MM.1S (cell line): ENCODE measurements around the gene DCLK2.

Experiments used
- DNase-seq: peaks from one replicate; pipeline ENCODE4 v3.0.0-alpha.2; 2015
- H2AFZ ChIP-seq: fragments of 300-600 bp; sonication (generic); 2 replicates; pipeline ENCODE4 v1.6.0; 2016; ENCODE audit warnings: antibody characterized with exemption, low read length
- H3F3A ChIP-seq: fragments of 300-600 bp; sonication (generic); 2 replicates; pipeline ENCODE4 v1.6.1; 2016; ENCODE audit warnings: mild to moderate bottlenecking, antibody characterized with exemption, low read length, moderate library complexity, mixed read lengths; ENCODE audit not compliant: insufficient read depth
- H3K27ac ChIP-seq: fragments of 300-600 bp; sonication (generic); 2 replicates; pipeline ENCODE4 v1.5.1; 2016; ENCODE audit warnings: mild to moderate bottlenecking, low read length
- H3K27me3 ChIP-seq: fragments of 300-600 bp; sonication (generic); replicated peaks from 2 replicates; pipeline ENCODE4 v1.6.0; 2016; ENCODE audit warnings: low read length; ENCODE audit not compliant: insufficient read depth
- H3K36me3 ChIP-seq: fragments of 300-600 bp; sonication (generic); replicated peaks from 2 replicates; pipeline ENCODE4 v1.6.1; 2016; ENCODE audit warnings: mild to moderate bottlenecking, low read length, mixed read lengths; ENCODE audit not compliant: insufficient read depth
- H3K4me1 ChIP-seq: fragments of 300-600 bp; sonication (generic); 2 replicates; pipeline ENCODE4 v1.6.1; 2016; ENCODE audit warnings: low read length, mixed read lengths
- H3K4me2 ChIP-seq: fragments of 300-600 bp; sonication (generic); 2 replicates; pipeline ENCODE4 v1.6.0; 2016; ENCODE audit warnings: low read depth, low read length
- H3K4me3 ChIP-seq: fragments of 300-600 bp; sonication (generic); 2 replicates; pipeline ENCODE4 v1.5.1; 2016; ENCODE audit warnings: low read length, mixed read lengths
- H3K79me2 ChIP-seq: fragments of 300-600 bp; sonication (generic); 2 replicates; pipeline ENCODE4 v1.6.1; 2016; ENCODE audit warnings: mixed run types, low read length, mixed read lengths
- H3K9ac ChIP-seq: fragments of 300-600 bp; sonication (generic); 2 replicates; pipeline ENCODE4 v1.6.1; 2016; ENCODE audit warnings: low read length, mixed read lengths
- H3K9me2 ChIP-seq: fragments of 300-600 bp; sonication (generic); replicated peaks from 2 replicates; pipeline ENCODE4 v1.6.1; 2016; ENCODE audit warnings: mild to moderate bottlenecking, low read length, mixed read lengths; ENCODE audit not compliant: insufficient read depth
- H3K9me3 ChIP-seq: fragments of 300-600 bp; sonication (generic); replicated peaks from 2 replicates; pipeline ENCODE4 v1.6.1; 2016; ENCODE audit warnings: mild to moderate bottlenecking, low read length, mixed read lengths; ENCODE audit not compliant: insufficient read depth
- H4K20me1 ChIP-seq: fragments of 300-600 bp; sonication (generic); 2 replicates; pipeline ENCODE4 v1.6.1; 2016; ENCODE audit warnings: mild to moderate bottlenecking, low read length, moderate library complexity, mixed read lengths; ENCODE audit not compliant: insufficient read depth
- CTCF ChIP-seq: fragments of 300-600 bp; sonication (generic); IDR thresholded peaks from 2 replicates; pipeline ENCODE4 v1.5.1; 2016; ENCODE audit warnings: antibody characterized with exemption, low read length, mixed read lengths
- EZH2 ChIP-seq: fragments of 300-600 bp; sonication (generic); optimal IDR thresholded peaks from 2 replicates; pipeline ENCODE3; 2017; ENCODE audit warnings: low read depth, mild to moderate bottlenecking, antibody characterized with exemption, low read length, mixed read lengths
- EZH2phosphoT487 ChIP-seq: fragments of 300-600 bp; sonication (generic); IDR thresholded peaks from 2 replicates; pipeline ENCODE4 v1.6.1; 2018; ENCODE audit warnings: antibody characterized with exemption, low read length

Gene DCLK2

GRCh38 chr4:150067859-150068258, 10.4 kb upstream of the DCLK2 start:
- no peak for DNase-seq
- Histone ChIP-seq H3K27ac (no peak overlapping the region), H3K4me1 (no peaks in the 10 kb centered on the region), H3F3A (no peaks in the 10 kb centered on the region), H3K9me2 (no peaks in the 10 kb centered on the region), H3K4me3 (no peak overlapping the region), H3K27me3 (no peaks in the 10 kb centered on the region), H4K20me1 (no peaks in the 10 kb centered on the region), H3K79me2 (no peaks in the 10 kb centered on the region), H3K36me3 (no peaks in the 10 kb centered on the region), H3K4me2 (no peak overlapping the region), H3K9me3 (no peaks in the 10 kb centered on the region), H3K9ac (no peak overlapping the region), H2AFZ (no peak overlapping the region)
- TF ChIP-seq EZH2phosphoT487 (no peak), CTCF (no peak), EZH2 (no peak)

- H3K4me3 ChIP-seq = no peak overlapping the region
- no peaks in the 10 kb centered on the region for H3K4me1 ChIP-seq
- H3K79me2 ChIP-seq = no peaks in the 10 kb centered on the region
- H3K9me2 ChIP-seq = no peaks in the 10 kb centered on the region
- TF ChIP-seq EZH2 (no peak), EZH2phosphoT487 (no peak), CTCF (no peak)
- DNase-seq = no peak
- H4K20me1 ChIP-seq = no peaks in the 10 kb centered on the region
- H3K9ac ChIP-seq = no peak overlapping the region
- no peak overlapping the region for H2AFZ ChIP-seq
- no peak overlapping the region for H3K27ac ChIP-seq
- no peaks in the 10 kb centered on the region for H3K27me3 ChIP-seq
- H3K36me3 ChIP-seq = no peaks in the 10 kb centered on the region
- no peaks in the 10 kb centered on the region for H3K9me3 ChIP-seq
- no peak overlapping the region for H3K4me2 ChIP-seq
- no peaks in the 10 kb centered on the region for H3F3A ChIP-seq
Observed at GRCh38 chr4:150068300-150068960, 9.8 kb upstream of the DCLK2 start.

- no peaks in the 10 kb centered on the region for H3K9me3 ChIP-seq
- no peak overlapping the region for H3K27ac ChIP-seq
- H2AFZ ChIP-seq = no peak overlapping the region
- no peaks in the 10 kb centered on the region for H3K36me3 ChIP-seq
- no peak for DNase-seq
- no peak overlapping the region for H3K4me3 ChIP-seq
- H3K4me2 ChIP-seq = no peak overlapping the region
- no peak overlapping the region for H3K9ac ChIP-seq
- TF ChIP-seq CTCF (no peak), EZH2 (no peak), EZH2phosphoT487 (no peak)
- H3K9me2 ChIP-seq = no peaks in the 10 kb centered on the region
- H3K27me3 ChIP-seq = no peaks in the 10 kb centered on the region
- H3K79me2 ChIP-seq = no peaks in the 10 kb centered on the region
- no peaks in the 10 kb centered on the region for H4K20me1 ChIP-seq
- no peaks in the 10 kb centered on the region for H3K4me1 ChIP-seq
- H3F3A ChIP-seq = no peaks in the 10 kb centered on the region
Observed at GRCh38 chr4:150069353-150069752, 8.9 kb upstream of the DCLK2 start.
